KOPT-K1 (cell line): Measurements from ENCODE around the gene DSG2.

ENCODE experiments used
- H3K27ac ChIP-seq: fragments of 200-600 bp; sonication (generic); 2 replicates; pipeline ENCODE4 v1.5.1; 2016; ENCODE audit warnings: antibody characterized with exemption, mild to moderate bottlenecking, low read depth, low read length; ENCODE audit not compliant: poor library complexity, severe bottlenecking
- H3K36me3 ChIP-seq: fragments of 200-600 bp; sonication (generic); 2 replicates; pipeline ENCODE4 v1.5.1; 2017; ENCODE audit warnings: antibody characterized with exemption, mild to moderate bottlenecking, low read length, moderate library complexity; ENCODE audit not compliant: insufficient read depth
- H3K9me3 ChIP-seq: fragments of 200-600 bp; sonication (generic); 2 replicates; pipeline ENCODE4 v1.5.1; 2017; ENCODE audit warnings: antibody characterized with exemption, low read length, mild to moderate bottlenecking; ENCODE audit not compliant: insufficient read depth, poor library complexity, severe bottlenecking

Gene DSG2

GRCh38 chr18:31510319-31510718 is 12.3 kb downstream of the DSG2 start:
- Histone ChIP-seq H3K27ac (no peak overlapping the region), H3K9me3 (no peaks in the 10 kb centered on the region), H3K36me3 (no peaks in the 10 kb centered on the region)

- no peak overlapping the region for H3K27ac ChIP-seq
- no peaks in the 10 kb centered on the region for H3K36me3 ChIP-seq
These were observed 13.1 kb downstream of the DSG2 start for GRCh38 chr18:31511098-31511497.

GRCh38 chr18:31512203-31512764 is 14.3 kb downstream of the DSG2 start:
- Histone ChIP-seq H3K36me3 (no peaks in the 10 kb centered on the region), H3K27ac (no peak overlapping the region), H3K9me3 (no peaks in the 10 kb centered on the region)

More at GRCh38 chr18:31511098-31511497, 13.1 kb downstream of the DSG2 start:
- no peaks in the 10 kb centered on the region for H3K9me3 ChIP-seq

- Histone ChIP-seq H3K27ac (no peak overlapping the region), H3K36me3 (no peaks in the 10 kb centered on the region), H3K9me3 (no peaks in the 10 kb centered on the region)
These were observed 15.4 kb downstream of the DSG2 start for GRCh38 chr18:31513189-31513935.

- no peaks in the 10 kb centered on the region for H3K36me3 ChIP-seq
These were observed 18.5 kb downstream of the DSG2 start for GRCh38 chr18:31516437-31516836.

GRCh38 chr18:31526374-31526773 is 28.4 kb downstream of the DSG2 start:
- Histone ChIP-seq H3K9me3 (no peaks in the 10 kb centered on the region), H3K27ac (no peak overlapping the region), H3K36me3 (no peaks in the 10 kb centered on the region)

More at GRCh38 chr18:31516437-31516836, 18.5 kb downstream of the DSG2 start:
- Histone ChIP-seq H3K9me3 (no peaks in the 10 kb centered on the region), H3K27ac (no peak overlapping the region)

GRCh38 chr18:31533236-31533635 is 35.3 kb downstream of the DSG2 start:
- H3K36me3 ChIP-seq, result no peaks in the 10 kb centered on the region
- no peaks in the 10 kb centered on the region for H3K9me3 ChIP-seq
- H3K27ac ChIP-seq, result no peak overlapping the region

- no peaks in the 10 kb centered on the region for H3K36me3 ChIP-seq
- no peak overlapping the region for H3K27ac ChIP-seq
- H3K9me3 ChIP-seq, result no peaks in the 10 kb centered on the region
These were observed 40.9 kb downstream of the DSG2 start for GRCh38 chr18:31538837-31539236.

GRCh38 chr18:31546476-31546875 is 48.5 kb downstream of the DSG2 start:
- Histone ChIP-seq H3K36me3 (no peaks in the 10 kb centered on the region), H3K9me3 (no peaks in the 10 kb centered on the region), H3K27ac (no peak overlapping the region)

GRCh38 chr18:31548853-31549252 is 50.9 kb downstream of the DSG2 start:
- H3K9me3 ChIP-seq, result no peaks in the 10 kb centered on the region
- no peak overlapping the region for H3K27ac ChIP-seq
- H3K36me3 ChIP-seq, result no peaks in the 10 kb centered on the region

GRCh38 chr18:31549416-31549815 is 51.4 kb downstream of the DSG2 start:
- H3K27ac ChIP-seq, result no peak overlapping the region
- no peaks in the 10 kb centered on the region for H3K36me3 ChIP-seq
- no peaks in the 10 kb centered on the region for H3K9me3 ChIP-seq

GRCh38 chr18:31551883-31552282 is 53.9 kb downstream of the DSG2 start:
- Histone ChIP-seq H3K27ac (no peak overlapping the region), H3K36me3 (no peaks in the 10 kb centered on the region), H3K9me3 (no peaks in the 10 kb centered on the region)

- Histone ChIP-seq H3K27ac (no peak overlapping the region), H3K36me3 (no peaks in the 10 kb centered on the region), H3K9me3 (no peaks in the 10 kb centered on the region)
These were observed 55.8 kb downstream of the DSG2 start for GRCh38 chr18:31553800-31554199.

- Histone ChIP-seq H3K9me3 (no peaks in the 10 kb centered on the region), H3K27ac (no peak overlapping the region), H3K36me3 (no peaks in the 10 kb centered on the region)
These were observed 56.8 kb downstream of the DSG2 start for GRCh38 chr18:31554776-31555175.

GRCh38 chr18:31555971-31556747 is 58.2 kb downstream of the DSG2 start:
- no peaks in the 10 kb centered on the region for H3K9me3 ChIP-seq
- H3K27ac ChIP-seq, result no peak overlapping the region
- no peaks in the 10 kb centered on the region for H3K36me3 ChIP-seq
